SH-SY5Y (cell line): ENCODE results near the gene RASGRF1.

ENCODE experiments used
- GATA2 ChIP-seq: IDR thresholded peaks from 2 replicates; pipeline ENCODE4 v1.6.1; 2011; ENCODE audit warnings: mild to moderate bottlenecking, low read depth, low read length
- GATA3 ChIP-seq: IDR thresholded peaks from 2 replicates; pipeline ENCODE4 v1.6.1; 2011; ENCODE audit warnings: low read depth, mild to moderate bottlenecking, low read length, moderate library complexity

- TF ChIP-seq GATA3 (no peak), GATA2 (no peak)
Measured at GRCh38 chr15:79136434-79137046, 46.0 kb upstream of the RASGRF1 start.
